Measurements from ENCODE around the gene TMEM171. TPM values are rescaled to one million over a fixed set of nuclear protein-coding genes. Genes with fewer than 3 reads are reported as not detected.

The TMEM171 gene
- total RNA-seq, 1 experiment from 2014 or later: 1.7 TPM

- Mint-ChIP-seq H3K36me3 (no peaks in the 10 kb centered on the region), H3K4me1 (0 out of 2 replicates have a peak, but pooled peaks cover 2% of the 10 kb centered on the region), H3K9me3 (no peaks in the 10 kb centered on the region), H3K4me3 (no peak overlapping the region), H3K27me3 (ENCODE audit: low read depth) (no peaks in the 10 kb centered on the region), H3K27ac (no peak overlapping the region)
- ATAC-seq (no peak), DNase-seq (ENCODE audit: low spot score) (no peak)
- POLR2A ChIA-PET: no interaction called here
- CTCF ChIA-PET: no interaction called here
- TF ChIP-seq ZNF396 (CRISPR knock-in tag; IDR thresholded peaks at IDR 0.05; ENCODE audit: borderline replicate concordance): no peak
- no peak for TF ChIP-seq CDX4 (CRISPR knock-in tag; IDR thresholded peaks at IDR 0.05; ENCODE audit: borderline replicate concordance)
- TF ChIP-seq IRF2 (CRISPR knock-in tag; IDR thresholded peaks at IDR 0.05; ENCODE audit: borderline replicate concordance, low read depth): no peak
- TF ChIP-seq MYBL2 (CRISPR knock-in tag; IDR thresholded peaks at IDR 0.05): no peak
- no peak for TF ChIP-seq ATF1 (CRISPR knock-in tag; IDR thresholded peaks at IDR 0.05)
- TF ChIP-seq E2F5 (CRISPR knock-in tag; IDR thresholded peaks at IDR 0.05): no peak
- TF ChIP-seq ESRRA (CRISPR knock-in tag; IDR thresholded peaks at IDR 0.05; ENCODE audit: borderline replicate concordance): no peak
- TF ChIP-seq, protein P1, sequence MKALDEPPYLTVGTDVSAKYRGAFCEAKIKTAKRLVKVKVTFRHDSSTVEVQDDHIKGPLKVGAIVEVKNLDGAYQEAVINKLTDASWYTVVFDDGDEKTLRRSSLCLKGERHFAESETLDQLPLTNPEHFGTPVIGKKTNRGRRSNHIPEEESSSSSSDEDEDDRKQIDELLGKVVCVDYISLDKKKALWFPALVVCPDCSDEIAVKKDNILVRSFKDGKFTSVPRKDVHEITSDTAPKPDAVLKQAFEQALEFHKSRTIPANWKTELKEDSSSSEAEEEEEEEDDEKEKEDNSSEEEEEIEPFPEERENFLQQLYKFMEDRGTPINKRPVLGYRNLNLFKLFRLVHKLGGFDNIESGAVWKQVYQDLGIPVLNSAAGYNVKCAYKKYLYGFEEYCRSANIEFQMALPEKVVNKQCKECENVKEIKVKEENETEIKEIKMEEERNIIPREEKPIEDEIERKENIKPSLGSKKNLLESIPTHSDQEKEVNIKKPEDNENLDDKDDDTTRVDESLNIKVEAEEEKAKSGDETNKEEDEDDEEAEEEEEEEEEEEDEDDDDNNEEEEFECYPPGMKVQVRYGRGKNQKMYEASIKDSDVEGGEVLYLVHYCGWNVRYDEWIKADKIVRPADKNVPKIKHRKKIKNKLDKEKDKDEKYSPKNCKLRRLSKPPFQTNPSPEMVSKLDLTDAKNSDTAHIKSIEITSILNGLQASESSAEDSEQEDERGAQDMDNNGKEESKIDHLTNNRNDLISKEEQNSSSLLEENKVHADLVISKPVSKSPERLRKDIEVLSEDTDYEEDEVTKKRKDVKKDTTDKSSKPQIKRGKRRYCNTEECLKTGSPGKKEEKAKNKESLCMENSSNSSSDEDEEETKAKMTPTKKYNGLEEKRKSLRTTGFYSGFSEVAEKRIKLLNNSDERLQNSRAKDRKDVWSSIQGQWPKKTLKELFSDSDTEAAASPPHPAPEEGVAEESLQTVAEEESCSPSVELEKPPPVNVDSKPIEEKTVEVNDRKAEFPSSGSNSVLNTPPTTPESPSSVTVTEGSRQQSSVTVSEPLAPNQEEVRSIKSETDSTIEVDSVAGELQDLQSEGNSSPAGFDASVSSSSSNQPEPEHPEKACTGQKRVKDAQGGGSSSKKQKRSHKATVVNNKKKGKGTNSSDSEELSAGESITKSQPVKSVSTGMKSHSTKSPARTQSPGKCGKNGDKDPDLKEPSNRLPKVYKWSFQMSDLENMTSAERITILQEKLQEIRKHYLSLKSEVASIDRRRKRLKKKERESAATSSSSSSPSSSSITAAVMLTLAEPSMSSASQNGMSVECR (CRISPR knock-in tag; IDR thresholded peaks at IDR 0.05; ENCODE audit: borderline replicate concordance): no peak
- no peak for TF ChIP-seq ZNF121 (CRISPR knock-in tag; IDR thresholded peaks at IDR 0.05)
- no peak for TF ChIP-seq FOXP1 (CRISPR knock-in tag; IDR thresholded peaks at IDR 0.05; ENCODE audit: borderline replicate concordance)
- TF ChIP-seq NFYB (CRISPR knock-in tag; conservative IDR thresholded peaks at IDR 0.05; ENCODE audit: low read depth): no peak
- TF ChIP-seq NFE2L1 (CRISPR knock-in tag; IDR thresholded peaks at IDR 0.05): no peak
- no peak for TF ChIP-seq AR (CRISPR knock-in tag; IDR thresholded peaks at IDR 0.05)
- TF ChIP-seq ZBTB21 (CRISPR knock-in tag; IDR thresholded peaks at IDR 0.05; ENCODE audit: borderline replicate concordance): no peak
- no peak for TF ChIP-seq E2F1 (CRISPR knock-in tag; IDR thresholded peaks at IDR 0.05)
- TF ChIP-seq HMGA2 (CRISPR knock-in tag; IDR thresholded peaks at IDR 0.05): no peak
- TF ChIP-seq ZNF263 (CRISPR knock-in tag; IDR thresholded peaks at IDR 0.05; ENCODE audit: low read depth): no peak
Measured at GRCh38 chr5:73088026-73088425, 32.3 kb upstream of the TMEM171 start.

Data from WTC11 (cell line).